SK-N-SH (cell line): Measurements from ENCODE around the gene ABHD2.

Experiments used
- ELF1 ChIP-seq: IDR thresholded peaks from 2 replicates; pipeline ENCODE4 v1.4.0; 2012
- POLR2AphosphoS5 ChIP-seq: IDR thresholded peaks from 2 replicates; pipeline ENCODE4 v1.6.1; 2012; ENCODE audit warnings: low read depth, low read length
- SIN3A ChIP-seq: IDR thresholded peaks from 2 replicates; pipeline ENCODE4 v1.6.1; 2012; ENCODE audit warnings: low read depth, mild to moderate bottlenecking, low read length, moderate library complexity, borderline replicate concordance
- TF ChIP-seq, protein P1 (sequence below): IDR thresholded peaks from 2 replicates; pipeline ENCODE4 v1.4.0; 2012; ENCODE audit warnings: low read depth, borderline replicate concordance
- TF ChIP-seq, protein P2 (sequence below): fragments of 200-600 bp; sonication (generic); IDR thresholded peaks from 2 replicates; pipeline ENCODE4 v1.6.1; 2017; ENCODE audit warnings: antibody characterized with exemption, mild to moderate bottlenecking, moderate library complexity

DNA sequence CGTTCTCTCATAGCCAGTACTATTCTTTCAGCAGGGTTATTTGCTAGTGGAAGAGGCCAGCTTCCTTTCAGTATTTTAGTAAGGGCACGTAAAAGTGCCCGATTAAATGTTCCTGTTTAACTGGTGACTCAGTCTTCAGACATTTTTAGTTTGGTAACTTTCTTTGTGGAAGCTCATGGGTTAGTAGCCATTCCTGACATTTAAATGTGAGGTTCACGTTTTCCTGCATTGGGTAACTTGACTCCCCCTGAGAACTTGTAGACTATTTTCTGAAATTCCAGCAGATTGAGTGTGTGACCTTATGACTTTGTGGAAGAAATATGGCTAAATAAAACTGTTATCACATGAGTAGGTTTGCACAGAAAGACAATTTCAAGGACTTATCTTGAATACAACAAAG is 16.9 kb downstream of the ABHD2 start:
- peak; percentile 22; the same call in 1 of the 2 replicates for TF ChIP-seq ELF1
- TF ChIP-seq SIN3A, result peak; percentile 78; the same call in 1 of the 2 replicates
- TF ChIP-seq, protein P1, sequence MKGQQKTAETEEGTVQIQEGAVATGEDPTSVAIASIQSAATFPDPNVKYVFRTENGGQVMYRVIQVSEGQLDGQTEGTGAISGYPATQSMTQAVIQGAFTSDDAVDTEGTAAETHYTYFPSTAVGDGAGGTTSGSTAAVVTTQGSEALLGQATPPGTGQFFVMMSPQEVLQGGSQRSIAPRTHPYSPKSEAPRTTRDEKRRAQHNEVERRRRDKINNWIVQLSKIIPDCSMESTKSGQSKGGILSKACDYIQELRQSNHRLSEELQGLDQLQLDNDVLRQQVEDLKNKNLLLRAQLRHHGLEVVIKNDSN, result no peak
- TF ChIP-seq, protein P2, sequence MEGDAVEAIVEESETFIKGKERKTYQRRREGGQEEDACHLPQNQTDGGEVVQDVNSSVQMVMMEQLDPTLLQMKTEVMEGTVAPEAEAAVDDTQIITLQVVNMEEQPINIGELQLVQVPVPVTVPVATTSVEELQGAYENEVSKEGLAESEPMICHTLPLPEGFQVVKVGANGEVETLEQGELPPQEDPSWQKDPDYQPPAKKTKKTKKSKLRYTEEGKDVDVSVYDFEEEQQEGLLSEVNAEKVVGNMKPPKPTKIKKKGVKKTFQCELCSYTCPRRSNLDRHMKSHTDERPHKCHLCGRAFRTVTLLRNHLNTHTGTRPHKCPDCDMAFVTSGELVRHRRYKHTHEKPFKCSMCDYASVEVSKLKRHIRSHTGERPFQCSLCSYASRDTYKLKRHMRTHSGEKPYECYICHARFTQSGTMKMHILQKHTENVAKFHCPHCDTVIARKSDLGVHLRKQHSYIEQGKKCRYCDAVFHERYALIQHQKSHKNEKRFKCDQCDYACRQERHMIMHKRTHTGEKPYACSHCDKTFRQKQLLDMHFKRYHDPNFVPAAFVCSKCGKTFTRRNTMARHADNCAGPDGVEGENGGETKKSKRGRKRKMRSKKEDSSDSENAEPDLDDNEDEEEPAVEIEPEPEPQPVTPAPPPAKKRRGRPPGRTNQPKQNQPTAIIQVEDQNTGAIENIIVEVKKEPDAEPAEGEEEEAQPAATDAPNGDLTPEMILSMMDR, result no peak
- peak; percentile 37; the same call in 1 of the 2 replicates for TF ChIP-seq POLR2AphosphoS5
